Activated CD4-positive, alpha-beta memory T cell treated with anti-CD3 and anti-CD28 coated beads for 36 hours (primary cell): Measurements from ENCODE around the gene NCKAP5. TPM values are rescaled to one million over a fixed set of nuclear protein-coding genes. Genes with fewer than 3 reads are reported as not detected.

Experiments
- CTCF ChIA-PET: fragments of 350-600 bp; sonication (Branson Sonifier 250); formaldehyde crosslinking; loops from one replicate; lab custom pipeline; 2021; ENCODE audit warnings: antibody characterized with exemption, inconsistent platforms; lab: Charles Lee
- POLR2A ChIA-PET: fragments of 350-600 bp; sonication (Branson Sonifier 250); formaldehyde crosslinking; loops from one replicate; lab custom pipeline; 2021; ENCODE audit warnings: antibody characterized with exemption; lab: Charles Lee
- DNase-seq: peaks from one replicate; pipeline ENCODE4 v3.0.0-alpha.2; 2020
- H3K27ac Mint-ChIP-seq: one replicate; pipeline ENCODE4 v1.8.0; 2021; ENCODE audit warnings: mixed read lengths
- H3K27me3 Mint-ChIP-seq: one replicate; pipeline ENCODE4 v1.8.0; 2021; ENCODE audit warnings: mixed read lengths
- H3K36me3 Mint-ChIP-seq: one replicate; pipeline ENCODE4 v1.8.0; 2021; ENCODE audit warnings: mixed read lengths
- H3K4me1 Mint-ChIP-seq: one replicate; pipeline ENCODE4 v1.8.0; 2021; ENCODE audit warnings: low read depth, mixed read lengths
- H3K4me3 Mint-ChIP-seq: one replicate; pipeline ENCODE4 v1.8.0; 2021; ENCODE audit warnings: mild to moderate bottlenecking, mixed read lengths
- H3K9me3 Mint-ChIP-seq: one replicate; pipeline ENCODE4 v1.8.0; 2021; ENCODE audit warnings: mixed read lengths
- intact Hi-C: fragments of 100-400 bp; cut with micrococcal nuclease; formaldehyde crosslinking; loops from one replicate; pipeline ENCODE4 v1.15.1; 2023
- total RNA-seq, 2 experiments: library from RNA; stranded (reverse); gene quantifications; one replicate each; pipeline ENCODE4 v1.2.3, GENCODE V29; 2021

The NCKAP5 gene
- total RNA-seq, 2 experiments from 2014 or later: not detected

GRCh38 chr2:133138693-133139092, 429.6 kb downstream of the NCKAP5 start:
- Mint-ChIP-seq H3K36me3 (no peaks in the 10 kb centered on the region), H3K4me3 (no peak overlapping the region), H3K9me3 (no peaks in the 10 kb centered on the region), H3K27ac (no peak overlapping the region), H3K27me3 (no peaks in the 10 kb centered on the region), H3K4me1 (no peaks in the 10 kb centered on the region)
- intact Hi-C loops: no loop called here
- DNase-seq: no peak
- POLR2A ChIA-PET: no interaction called here
- CTCF ChIA-PET: no interaction called here

GRCh38 chr2:133135035-133135654, 433.1 kb downstream of the NCKAP5 start:
- no peak for DNase-seq
- peaks cover 5% of the 10 kb centered on the region for H3K9me3 Mint-ChIP-seq
- H3K4me1 Mint-ChIP-seq: no peaks in the 10 kb centered on the region
- no peak overlapping the region for H3K27ac Mint-ChIP-seq
- ChIA-PET CTCF (no interaction called here), POLR2A (no interaction called here)
- no peak overlapping the region for H3K4me3 Mint-ChIP-seq
- H3K27me3 Mint-ChIP-seq: no peaks in the 10 kb centered on the region
- H3K36me3 Mint-ChIP-seq: no peaks in the 10 kb centered on the region
- intact Hi-C loops: no loop called here

- Mint-ChIP-seq H3K27ac (no peak overlapping the region), H3K4me1 (no peaks in the 10 kb centered on the region), H3K4me3 (no peak overlapping the region), H3K27me3 (no peaks in the 10 kb centered on the region), H3K9me3 (peaks cover 5% of the 10 kb centered on the region), H3K36me3 (no peaks in the 10 kb centered on the region)
- POLR2A ChIA-PET: no interaction called here
- no peak for DNase-seq
- intact Hi-C loops: no loop called here
- CTCF ChIA-PET: interaction anchor here (0.7 kb wide), 1 partner anchor 36 kb away, joined by 3 read pairs; no protein-coding TSS in a partner anchor
Measured at GRCh38 chr2:133130548-133131246, 437.6 kb downstream of the NCKAP5 start.

- no peak overlapping the region for H3K27ac Mint-ChIP-seq
- H3K27me3 Mint-ChIP-seq: no peaks in the 10 kb centered on the region
- no peaks in the 10 kb centered on the region for H3K36me3 Mint-ChIP-seq
- POLR2A ChIA-PET: no interaction called here
- H3K9me3 Mint-ChIP-seq: peaks cover 3% of the 10 kb centered on the region
- no peaks in the 10 kb centered on the region for H3K4me1 Mint-ChIP-seq
- H3K4me3 Mint-ChIP-seq: no peak overlapping the region
- CTCF ChIA-PET: no interaction called here
- intact Hi-C loops: no loop called here
- no peak for DNase-seq
Measured at GRCh38 chr2:133124446-133124845, 443.8 kb downstream of the NCKAP5 start.

DNA sequence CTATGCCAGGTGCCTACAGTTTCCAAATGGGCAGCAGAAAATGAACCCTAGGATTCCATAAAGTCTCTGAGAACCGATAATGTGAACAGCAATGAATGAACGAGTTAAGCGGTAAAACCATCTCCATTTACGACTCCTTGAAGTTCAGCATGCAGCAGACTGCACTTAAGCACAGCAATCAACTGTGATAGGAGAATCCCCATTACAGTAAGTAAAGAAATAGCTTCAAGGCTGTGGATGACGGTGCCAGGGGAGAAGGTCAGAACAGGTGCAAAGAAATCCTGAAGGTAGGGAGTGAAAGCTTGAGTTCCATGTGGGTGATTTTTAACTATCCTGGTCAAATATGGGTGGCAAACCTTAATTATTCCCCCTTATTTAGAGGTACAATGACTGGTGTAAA, 444.4 kb downstream of the NCKAP5 start:
- no peak for DNase-seq
- no peak overlapping the region for H3K27ac Mint-ChIP-seq
- H3K36me3 Mint-ChIP-seq: no peaks in the 10 kb centered on the region
- intact Hi-C loops: no loop called here
- H3K4me1 Mint-ChIP-seq: no peaks in the 10 kb centered on the region
- no peaks in the 10 kb centered on the region for H3K27me3 Mint-ChIP-seq
- ChIA-PET POLR2A (no interaction called here), CTCF (no interaction called here)
- peaks cover 3% of the 10 kb centered on the region for H3K9me3 Mint-ChIP-seq
- no peak overlapping the region for H3K4me3 Mint-ChIP-seq

DNA sequence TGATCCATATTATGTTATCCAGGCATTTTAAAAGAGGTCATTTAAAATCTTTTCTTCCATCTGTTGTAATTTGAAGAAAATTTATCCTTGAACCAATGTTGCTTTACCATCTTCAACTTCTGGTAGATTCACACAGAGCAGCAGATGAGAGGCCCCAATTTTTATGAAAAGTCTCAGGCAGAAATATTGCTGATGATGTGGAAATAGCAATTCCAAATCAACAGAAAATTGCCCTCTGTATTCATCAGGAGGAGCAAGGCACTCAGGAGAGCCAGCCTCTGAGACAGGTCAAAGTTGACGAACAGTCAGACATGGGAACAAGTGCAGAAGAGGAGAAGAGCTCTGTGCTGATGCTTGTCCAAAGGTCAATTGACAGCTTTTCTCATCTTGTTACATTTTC, 444.9 kb downstream of the NCKAP5 start:
- ChIA-PET POLR2A (no interaction called here), CTCF (no interaction called here)
- no peak overlapping the region for H3K4me3 Mint-ChIP-seq
- no peaks in the 10 kb centered on the region for H3K27me3 Mint-ChIP-seq
- intact Hi-C loops: no loop called here
- no peak overlapping the region for H3K27ac Mint-ChIP-seq
- no peaks in the 10 kb centered on the region for H3K36me3 Mint-ChIP-seq
- DNase-seq: no peak
- H3K4me1 Mint-ChIP-seq: no peaks in the 10 kb centered on the region
- peaks cover 3% of the 10 kb centered on the region for H3K9me3 Mint-ChIP-seq

DNA sequence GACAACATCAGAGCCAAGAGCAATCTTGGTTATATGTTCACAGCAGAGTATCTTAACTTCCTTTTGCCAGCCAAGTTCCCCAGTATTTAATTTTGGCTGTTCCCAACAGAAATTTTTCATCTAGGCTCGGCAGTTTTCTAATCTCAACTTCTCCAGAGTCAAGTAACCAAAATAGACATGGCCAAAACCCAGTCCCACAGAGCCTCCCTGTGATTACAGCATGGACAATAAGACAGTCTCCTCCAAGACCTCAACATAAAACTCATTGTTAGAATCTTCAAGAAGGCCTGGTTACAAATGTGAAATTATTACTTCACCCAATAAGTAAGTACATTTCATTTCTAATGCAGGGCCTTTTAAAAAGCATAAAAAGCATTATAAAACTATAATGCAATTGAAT, 445.7 kb downstream of the NCKAP5 start:
- H3K36me3 Mint-ChIP-seq: no peaks in the 10 kb centered on the region
- no peak overlapping the region for H3K4me3 Mint-ChIP-seq
- no peaks in the 10 kb centered on the region for H3K27me3 Mint-ChIP-seq
- intact Hi-C loops: no loop called here
- CTCF ChIA-PET: no interaction called here
- H3K27ac Mint-ChIP-seq: no peak overlapping the region
- no peak for DNase-seq
- no peaks in the 10 kb centered on the region for H3K4me1 Mint-ChIP-seq
- H3K9me3 Mint-ChIP-seq: peaks cover 3% of the 10 kb centered on the region
- POLR2A ChIA-PET: no interaction called here

GRCh38 chr2:133120310-133120709, 448.0 kb downstream of the NCKAP5 start:
- no peaks in the 10 kb centered on the region for H3K36me3 Mint-ChIP-seq
- no peak overlapping the region for H3K4me3 Mint-ChIP-seq
- H3K27ac Mint-ChIP-seq: no peak overlapping the region
- ChIA-PET CTCF (no interaction called here), POLR2A (no interaction called here)
- H3K4me1 Mint-ChIP-seq: no peaks in the 10 kb centered on the region
- no peaks in the 10 kb centered on the region for H3K27me3 Mint-ChIP-seq
- intact Hi-C loops: no loop called here
- no peak for DNase-seq
- H3K9me3 Mint-ChIP-seq: peaks cover 3% of the 10 kb centered on the region

- H3K27ac Mint-ChIP-seq: no peak overlapping the region
- H3K9me3 Mint-ChIP-seq: peaks cover 4% of the 10 kb centered on the region
- H3K4me3 Mint-ChIP-seq: no peak overlapping the region
- ChIA-PET CTCF (no interaction called here), POLR2A (no interaction called here)
- no peaks in the 10 kb centered on the region for H3K27me3 Mint-ChIP-seq
- intact Hi-C loops: no loop called here
- DNase-seq: no peak
- no peaks in the 10 kb centered on the region for H3K36me3 Mint-ChIP-seq
- no peaks in the 10 kb centered on the region for H3K4me1 Mint-ChIP-seq
Measured at GRCh38 chr2:133110201-133110600, 458.1 kb downstream of the NCKAP5 start.

GRCh38 chr2:133109772-133110171, 458.5 kb downstream of the NCKAP5 start:
- H3K9me3 Mint-ChIP-seq: peaks cover 4% of the 10 kb centered on the region
- CTCF ChIA-PET: no interaction called here
- no peak overlapping the region for H3K4me3 Mint-ChIP-seq
- H3K27ac Mint-ChIP-seq: no peak overlapping the region
- intact Hi-C loops: no loop called here
- H3K4me1 Mint-ChIP-seq: no peaks in the 10 kb centered on the region
- POLR2A ChIA-PET: no interaction called here
- DNase-seq: no peak
- no peaks in the 10 kb centered on the region for H3K27me3 Mint-ChIP-seq
- no peaks in the 10 kb centered on the region for H3K36me3 Mint-ChIP-seq

DNA sequence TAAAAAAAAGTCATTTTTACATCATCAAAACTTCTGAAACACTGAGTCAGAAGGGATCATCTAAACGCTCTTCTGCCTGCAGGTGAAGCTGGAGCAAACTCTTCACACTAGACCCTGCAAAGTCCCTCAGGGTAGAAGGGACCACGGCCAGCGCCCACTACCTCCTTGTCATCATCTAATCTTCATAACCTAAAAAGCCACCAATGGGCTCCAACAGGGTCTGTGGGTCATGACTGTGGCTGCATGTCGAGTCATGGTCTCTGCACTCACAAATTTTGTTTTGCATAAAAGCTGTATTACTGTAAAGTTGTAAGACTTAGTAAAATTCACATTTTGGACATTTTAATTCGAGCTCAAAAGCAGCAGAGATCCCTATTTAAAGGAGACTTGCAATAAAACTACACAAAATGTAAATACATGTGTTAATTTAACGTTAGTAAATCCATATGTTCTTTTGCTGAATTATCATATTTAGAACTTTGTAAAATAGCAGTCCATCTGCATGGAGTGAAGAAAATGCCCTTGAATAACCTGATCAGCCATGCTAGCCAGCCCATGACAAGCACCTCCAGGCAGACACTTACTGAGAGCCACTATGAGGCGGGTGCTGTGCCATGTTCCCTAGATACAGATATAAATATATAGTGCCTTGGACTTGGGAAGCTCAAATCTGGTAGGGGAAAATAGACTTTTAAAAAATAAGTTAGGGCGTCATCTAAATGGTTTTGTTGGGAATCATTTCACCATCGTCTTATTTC, 461.0 kb downstream of the NCKAP5 start:
- Mint-ChIP-seq H3K36me3 (no peaks in the 10 kb centered on the region), H3K27ac (no peak overlapping the region), H3K4me3 (no peak overlapping the region), H3K9me3 (peaks cover 4% of the 10 kb centered on the region), H3K4me1 (no peaks in the 10 kb centered on the region), H3K27me3 (no peaks in the 10 kb centered on the region)
- no peak for DNase-seq
- ChIA-PET POLR2A (no interaction called here), CTCF (no interaction called here)
- intact Hi-C loops: no loop called here

GRCh38 chr2:133104871-133105270, 463.4 kb downstream of the NCKAP5 start:
- ChIA-PET CTCF (no interaction called here), POLR2A (no interaction called here)
- no peak overlapping the region for H3K4me3 Mint-ChIP-seq
- no peaks in the 10 kb centered on the region for H3K36me3 Mint-ChIP-seq
- H3K4me1 Mint-ChIP-seq: no peaks in the 10 kb centered on the region
- H3K27me3 Mint-ChIP-seq: no peaks in the 10 kb centered on the region
- intact Hi-C loops: no loop called here
- no peak overlapping the region for H3K27ac Mint-ChIP-seq
- H3K9me3 Mint-ChIP-seq: peaks cover 3% of the 10 kb centered on the region
- DNase-seq: no peak
